ENCODE measurements around the gene LRP5.

LRP5 gene

DNA sequence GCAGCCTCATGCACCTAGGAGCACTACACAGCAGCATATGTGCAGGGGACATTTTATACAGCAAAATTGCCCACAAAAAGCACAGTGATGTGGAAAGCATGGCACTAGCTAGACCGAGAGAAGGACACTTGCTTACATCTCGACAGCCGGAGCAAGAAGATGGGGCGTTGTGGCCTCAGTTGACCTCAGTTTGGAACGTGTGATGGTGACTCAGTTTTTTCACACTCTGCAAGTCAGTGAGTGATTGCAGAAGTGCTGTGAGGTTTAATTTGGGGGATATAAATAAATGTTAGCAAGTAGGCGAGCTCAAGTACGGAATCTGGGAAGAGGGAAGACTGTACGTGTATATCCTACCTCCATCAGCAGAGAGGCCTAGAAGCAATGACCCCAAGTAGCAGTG is 23.3 kb downstream of the LRP5 start:
- TF ChIP-seq, protein P1, sequence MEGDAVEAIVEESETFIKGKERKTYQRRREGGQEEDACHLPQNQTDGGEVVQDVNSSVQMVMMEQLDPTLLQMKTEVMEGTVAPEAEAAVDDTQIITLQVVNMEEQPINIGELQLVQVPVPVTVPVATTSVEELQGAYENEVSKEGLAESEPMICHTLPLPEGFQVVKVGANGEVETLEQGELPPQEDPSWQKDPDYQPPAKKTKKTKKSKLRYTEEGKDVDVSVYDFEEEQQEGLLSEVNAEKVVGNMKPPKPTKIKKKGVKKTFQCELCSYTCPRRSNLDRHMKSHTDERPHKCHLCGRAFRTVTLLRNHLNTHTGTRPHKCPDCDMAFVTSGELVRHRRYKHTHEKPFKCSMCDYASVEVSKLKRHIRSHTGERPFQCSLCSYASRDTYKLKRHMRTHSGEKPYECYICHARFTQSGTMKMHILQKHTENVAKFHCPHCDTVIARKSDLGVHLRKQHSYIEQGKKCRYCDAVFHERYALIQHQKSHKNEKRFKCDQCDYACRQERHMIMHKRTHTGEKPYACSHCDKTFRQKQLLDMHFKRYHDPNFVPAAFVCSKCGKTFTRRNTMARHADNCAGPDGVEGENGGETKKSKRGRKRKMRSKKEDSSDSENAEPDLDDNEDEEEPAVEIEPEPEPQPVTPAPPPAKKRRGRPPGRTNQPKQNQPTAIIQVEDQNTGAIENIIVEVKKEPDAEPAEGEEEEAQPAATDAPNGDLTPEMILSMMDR (IDR thresholded peaks at IDR 0.05) = no peak

DNA sequence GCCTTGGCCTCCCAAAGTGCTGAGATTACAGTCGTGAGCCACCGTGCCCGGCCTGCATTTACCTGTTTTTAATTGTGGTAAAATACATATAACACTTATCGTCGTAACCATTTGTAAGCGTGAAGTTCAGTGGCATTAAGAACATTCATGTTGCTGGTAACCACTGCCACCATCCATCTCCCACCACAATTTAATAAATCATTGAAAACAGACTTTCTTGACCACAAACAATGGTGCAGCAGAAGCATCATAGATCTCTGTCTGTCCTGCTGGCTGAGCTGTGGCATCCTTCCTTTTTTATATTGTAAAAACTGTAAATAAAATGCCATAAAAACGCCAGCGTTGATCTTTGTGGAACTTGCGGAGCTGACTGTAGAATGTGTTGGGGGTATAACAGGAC is 24.3 kb downstream of the LRP5 start:
- TF ChIP-seq, protein P1 (IDR thresholded peaks at IDR 0.05) = no peak

DNA sequence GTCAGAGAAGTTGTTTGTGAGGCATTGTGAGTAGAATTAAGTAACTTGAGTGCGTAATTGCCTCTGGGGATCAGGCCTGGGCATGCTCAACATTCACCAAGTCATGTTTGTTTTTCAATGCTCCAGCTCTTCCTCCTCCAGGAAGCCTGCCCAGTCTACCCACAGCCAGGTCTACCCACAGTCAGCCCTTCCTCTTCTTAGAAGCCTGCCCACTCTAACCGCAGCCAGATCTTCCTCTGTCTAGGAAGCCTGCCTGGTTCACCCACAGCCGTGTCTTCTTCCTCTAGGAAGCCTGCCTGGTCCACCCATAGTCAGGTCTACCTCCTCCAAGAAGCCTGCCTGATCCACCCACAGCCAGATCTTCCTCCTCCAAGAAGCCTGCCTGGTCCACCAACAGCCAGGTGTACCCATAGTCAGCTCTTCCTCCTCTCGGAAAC is 25.0 kb downstream of the LRP5 start:
- TF ChIP-seq, protein P1 (IDR thresholded peaks at IDR 0.05) = no peak

DNA sequence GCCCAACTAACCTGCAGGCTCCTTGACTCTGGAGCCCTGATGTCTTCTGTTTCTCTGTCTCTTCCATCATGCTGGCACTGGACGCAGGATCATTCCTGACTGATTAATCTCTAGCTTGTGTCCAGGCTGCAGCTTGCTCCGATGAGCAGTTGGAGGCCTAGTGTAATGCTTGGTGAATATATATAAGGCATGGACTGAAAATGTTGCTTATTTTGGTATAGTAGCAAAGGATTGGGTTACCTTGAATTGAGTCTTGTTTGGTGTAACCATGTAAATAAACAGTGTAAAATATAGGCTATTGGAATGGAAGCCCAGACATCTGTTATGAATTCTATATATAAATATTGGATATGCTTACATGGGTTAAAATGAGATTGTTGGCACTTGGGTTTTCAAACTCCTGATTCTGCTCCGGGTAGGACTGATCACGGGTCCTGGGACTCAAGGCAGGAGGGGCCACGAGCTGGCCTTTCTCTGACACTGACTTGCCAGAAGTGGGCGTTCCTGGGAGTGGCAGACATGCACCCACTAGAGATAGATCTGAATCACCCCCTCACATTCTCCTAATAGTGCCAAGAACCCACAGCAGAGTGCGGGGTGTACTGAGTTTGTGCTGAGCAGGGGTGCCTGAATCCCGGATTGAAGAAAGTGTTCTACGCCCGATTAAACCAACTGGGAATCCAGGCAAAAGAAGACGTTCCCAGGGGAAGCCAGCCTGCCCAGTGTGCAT is 25.8 kb downstream of the LRP5 start:
- TF ChIP-seq, protein P1 (IDR thresholded peaks at IDR 0.05) = no peak

DNA sequence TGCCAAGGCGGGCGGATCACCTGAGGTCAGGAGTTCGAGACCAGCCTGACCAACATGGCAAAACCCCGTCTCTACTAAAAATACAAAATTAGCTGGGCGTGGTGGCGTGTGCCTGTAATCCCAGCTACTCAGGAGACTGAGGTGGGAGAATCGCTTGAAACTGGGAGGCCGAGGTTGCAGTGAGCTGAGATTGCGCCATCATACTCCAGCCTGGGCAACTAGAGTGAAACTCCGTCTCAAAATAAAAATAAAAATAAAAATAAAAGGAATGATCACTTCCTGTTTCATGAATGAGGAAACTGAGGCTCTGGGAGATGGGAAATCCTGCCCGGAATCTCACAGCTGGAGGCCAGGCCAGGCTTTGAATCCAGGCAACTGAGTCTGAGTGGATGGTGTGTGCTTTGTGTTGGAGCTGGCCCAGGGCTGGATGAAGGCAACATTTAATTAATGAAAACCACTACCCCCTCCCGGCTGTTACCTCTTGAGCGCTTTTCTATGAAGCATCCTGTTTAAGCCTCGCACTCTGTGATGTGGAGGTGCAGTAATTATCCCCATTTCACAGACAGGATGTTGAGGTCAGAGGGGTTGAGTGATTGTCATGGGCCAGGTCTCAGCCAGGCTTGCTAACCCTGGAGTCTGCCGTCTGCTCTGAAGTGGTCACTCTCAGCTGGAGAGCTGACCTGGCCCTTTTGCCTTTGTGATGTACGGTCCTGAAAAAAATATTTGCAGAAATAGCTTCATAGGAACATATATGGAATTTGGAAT is 27.8 kb downstream of the LRP5 start:
- TF ChIP-seq, protein P1 (IDR thresholded peaks at IDR 0.05) = no peak

DNA sequence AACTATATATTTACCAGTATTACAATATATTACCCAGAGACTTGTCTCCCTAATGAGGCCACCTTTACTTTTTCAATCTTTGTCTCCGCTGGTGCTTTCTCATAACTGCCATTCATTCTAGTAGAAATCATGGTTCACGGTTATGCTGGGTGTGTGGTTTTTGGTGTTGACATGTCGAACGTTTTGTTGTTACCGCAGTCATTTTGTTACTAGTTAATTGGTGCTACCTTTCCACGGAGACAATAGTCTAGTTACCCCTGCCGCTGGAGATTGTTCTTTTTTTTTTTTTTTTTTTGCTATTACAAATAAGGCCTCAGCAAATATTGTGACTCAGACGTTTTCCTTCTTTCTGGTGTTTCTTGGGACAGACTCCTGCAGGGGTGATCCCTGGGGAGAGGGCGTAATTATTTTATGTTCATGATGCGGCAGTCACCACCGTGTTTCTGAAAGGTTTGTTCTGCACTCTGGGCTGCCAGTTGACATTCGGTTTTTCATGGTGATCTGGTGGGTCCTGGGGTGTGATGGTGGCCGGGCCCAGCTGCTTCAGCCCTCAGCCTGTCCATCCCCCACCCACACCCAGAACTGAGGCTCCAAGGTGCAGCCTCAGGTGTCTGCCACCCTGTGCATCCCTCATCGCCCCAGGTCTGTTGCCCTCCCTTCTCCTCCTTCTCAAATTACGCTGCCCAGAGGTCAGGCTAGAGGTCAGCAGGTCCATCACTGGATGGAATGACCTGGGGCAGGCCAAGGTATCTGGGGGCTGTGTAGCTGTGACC is 28.6 kb downstream of the LRP5 start:
- TF ChIP-seq, protein P1 (IDR thresholded peaks at IDR 0.05) = no peak
